ENCODE results near the gene H2BW2.
"Not testable (repeated sequence)": the region's sequence is repeated elsewhere in the genome, so short reads cannot be mapped to it uniquely, and the experiment has no call there.

Gene H2BW2

DNA sequence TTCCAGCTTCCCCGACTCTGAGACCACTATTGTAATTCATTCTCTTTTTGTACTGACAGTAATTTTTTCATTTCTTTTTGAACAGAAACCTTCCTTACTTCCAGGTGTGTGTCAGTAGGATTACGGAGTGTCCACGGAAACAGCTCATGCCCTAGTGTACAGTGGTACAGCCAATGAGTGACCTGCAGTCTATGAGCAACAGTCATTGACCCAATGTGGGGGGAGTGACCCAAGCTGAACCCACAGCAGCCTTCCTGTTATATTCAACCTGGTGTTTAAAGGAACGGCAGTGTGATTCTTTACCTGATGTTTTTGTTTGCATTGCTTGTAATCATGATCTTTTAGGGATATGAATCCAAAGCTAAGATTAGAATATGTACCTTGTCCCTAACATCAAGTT is 1.2 kb downstream of the H2BW2 start:
- TF ChIP-seq, protein P1, sequence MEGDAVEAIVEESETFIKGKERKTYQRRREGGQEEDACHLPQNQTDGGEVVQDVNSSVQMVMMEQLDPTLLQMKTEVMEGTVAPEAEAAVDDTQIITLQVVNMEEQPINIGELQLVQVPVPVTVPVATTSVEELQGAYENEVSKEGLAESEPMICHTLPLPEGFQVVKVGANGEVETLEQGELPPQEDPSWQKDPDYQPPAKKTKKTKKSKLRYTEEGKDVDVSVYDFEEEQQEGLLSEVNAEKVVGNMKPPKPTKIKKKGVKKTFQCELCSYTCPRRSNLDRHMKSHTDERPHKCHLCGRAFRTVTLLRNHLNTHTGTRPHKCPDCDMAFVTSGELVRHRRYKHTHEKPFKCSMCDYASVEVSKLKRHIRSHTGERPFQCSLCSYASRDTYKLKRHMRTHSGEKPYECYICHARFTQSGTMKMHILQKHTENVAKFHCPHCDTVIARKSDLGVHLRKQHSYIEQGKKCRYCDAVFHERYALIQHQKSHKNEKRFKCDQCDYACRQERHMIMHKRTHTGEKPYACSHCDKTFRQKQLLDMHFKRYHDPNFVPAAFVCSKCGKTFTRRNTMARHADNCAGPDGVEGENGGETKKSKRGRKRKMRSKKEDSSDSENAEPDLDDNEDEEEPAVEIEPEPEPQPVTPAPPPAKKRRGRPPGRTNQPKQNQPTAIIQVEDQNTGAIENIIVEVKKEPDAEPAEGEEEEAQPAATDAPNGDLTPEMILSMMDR (conservative IDR thresholded peaks at IDR 0.05; ENCODE audit: low read depth, low read length) = no peak
- H3K4me3 ChIP-seq (ENCODE audit: low read length) = no peak overlapping the region
- DNase-seq (ENCODE audit: low read depth) = no peak

DNA sequence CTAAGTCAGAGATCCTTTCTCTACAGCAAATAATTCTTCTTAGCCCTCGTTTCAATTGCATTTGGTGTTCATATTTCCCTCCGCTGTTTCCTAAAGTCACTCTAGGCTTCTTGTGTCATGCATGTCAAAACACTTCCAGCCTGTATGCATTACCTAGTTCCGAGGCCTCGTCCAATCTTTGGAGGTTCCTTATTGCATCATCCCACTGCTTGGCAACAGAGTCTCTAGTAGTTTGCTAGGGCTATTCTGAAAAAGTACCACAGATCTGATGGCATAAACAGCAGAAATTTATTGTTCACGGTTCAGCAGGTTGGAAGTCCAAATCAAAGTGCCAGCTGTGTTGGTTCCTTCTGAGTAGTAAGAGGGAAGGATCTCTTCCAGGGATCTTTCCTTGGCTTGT is 5.9 kb downstream of the H2BW2 start:
- no peak for DNase-seq (ENCODE audit: low read depth)
- TF ChIP-seq, protein P1 (conservative IDR thresholded peaks at IDR 0.05; ENCODE audit: low read depth, low read length) = no peak
- no peak overlapping the region for H3K4me3 ChIP-seq (ENCODE audit: low read length)

DNA sequence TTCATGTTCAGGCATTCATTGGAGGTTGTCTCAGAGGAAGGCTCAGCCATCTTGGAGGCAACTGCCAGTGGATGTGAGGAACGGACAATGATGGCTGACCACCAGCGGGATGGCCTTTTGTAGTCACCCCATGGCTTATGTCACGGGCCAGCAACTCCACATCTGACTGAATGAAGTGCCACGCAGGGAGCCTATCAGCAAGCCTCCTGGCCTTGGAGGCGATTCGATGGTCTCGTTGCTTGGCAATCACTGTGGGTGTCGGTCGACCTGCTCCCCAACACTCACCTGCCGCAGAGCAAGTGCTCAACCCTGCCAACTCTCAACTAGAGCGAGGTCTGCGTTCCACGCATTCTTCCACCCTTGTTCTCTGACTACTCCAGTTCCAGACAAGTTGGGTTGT is 7.4 kb downstream of the H2BW2 start:
- no peak for DNase-seq (ENCODE audit: low read depth)
- H3K4me3 ChIP-seq (ENCODE audit: low read length) = no peak overlapping the region
- TF ChIP-seq, protein P1 (conservative IDR thresholded peaks at IDR 0.05; ENCODE audit: low read depth, low read length) = no peak

DNA sequence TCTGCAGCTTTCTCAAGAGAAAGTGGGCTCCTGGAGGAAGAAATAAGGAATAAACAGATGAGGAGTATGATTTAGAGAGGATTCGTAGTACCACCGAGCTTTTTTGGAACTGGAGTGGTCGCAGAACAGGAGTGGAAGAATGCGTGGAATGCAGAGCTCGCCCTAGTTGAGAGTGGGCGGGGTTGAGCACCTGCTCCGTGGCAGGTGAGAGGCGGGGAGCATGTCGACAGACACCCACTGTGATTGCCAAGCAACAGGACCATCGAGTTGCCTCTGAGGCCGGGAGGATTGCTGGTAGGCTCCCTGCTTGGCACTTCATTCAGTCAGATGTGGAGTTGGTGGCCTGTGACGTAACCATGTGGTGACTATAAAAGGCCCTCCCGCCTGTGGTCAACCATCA is 15.2 kb downstream of the H2BW2 start:
- not testable (repeated sequence) for H3K4me3 ChIP-seq (ENCODE audit: low read length); DNase-seq (ENCODE audit: low read depth)

DNA sequence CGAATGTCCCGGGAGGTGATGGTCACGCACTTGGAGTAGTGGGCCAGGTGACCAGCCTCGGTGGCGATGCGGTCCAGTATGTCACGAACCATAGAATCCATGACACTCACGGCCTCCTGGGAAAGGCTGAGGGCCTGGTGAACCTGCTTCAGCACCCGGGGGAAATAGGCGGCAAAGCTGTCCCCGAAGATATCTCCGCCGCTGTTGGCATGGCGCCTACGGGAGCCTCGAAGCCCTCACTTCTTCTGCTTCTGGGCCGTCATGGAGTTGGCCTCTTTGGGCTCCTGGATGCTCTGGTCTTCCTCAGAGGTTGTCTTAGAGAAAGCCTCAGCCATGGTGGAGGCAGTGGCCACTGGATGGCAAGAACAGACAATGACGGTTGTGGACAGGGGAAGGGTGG is 22.9 kb downstream of the H2BW2 start:
- not testable (repeated sequence) for H3K4me3 ChIP-seq (ENCODE audit: low read length); DNase-seq (ENCODE audit: low read depth)

DNA sequence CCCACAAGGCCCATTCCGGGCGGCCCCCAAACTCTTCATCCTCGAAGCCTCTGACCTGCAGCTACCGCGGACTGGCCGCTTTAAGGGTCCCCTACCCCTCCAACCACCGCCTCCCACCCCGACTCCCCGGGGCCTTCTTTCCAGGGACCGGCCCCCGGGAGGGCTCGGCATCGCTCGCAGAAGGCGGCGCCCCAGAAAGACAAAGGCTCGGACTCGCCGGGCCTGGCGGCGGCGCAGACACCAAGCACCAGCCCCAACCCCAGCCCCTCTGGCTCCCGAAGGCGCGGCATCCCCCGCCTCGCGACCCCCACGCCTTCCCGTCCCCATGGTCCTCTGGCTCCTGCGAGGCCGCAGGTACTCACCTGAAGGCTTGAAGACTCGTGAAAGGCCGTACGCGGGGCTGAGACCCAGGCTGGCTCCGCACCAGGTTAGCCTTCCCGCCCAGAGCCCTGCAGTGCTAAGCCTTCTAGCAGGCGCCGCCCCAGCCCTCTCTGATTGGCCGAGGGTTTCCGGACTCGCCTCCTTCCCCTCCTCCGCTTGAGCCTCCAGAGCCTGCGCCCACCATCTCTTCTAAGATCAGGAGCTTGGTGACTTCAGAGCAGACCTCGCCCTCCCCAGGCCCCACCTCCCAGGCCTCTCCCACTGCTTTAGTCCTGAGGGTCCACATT is 36.2 kb downstream of the H2BW2 start, which contains the start of gene TMSB15C:
Gene TMSB15C (minus strand): TSS at position 459 of the 668 bp plus-strand sequence.
- DNase-seq (ENCODE audit: low read depth); H3K4me3 ChIP-seq (ENCODE audit: low read length): not testable (repeated sequence)

DNA sequence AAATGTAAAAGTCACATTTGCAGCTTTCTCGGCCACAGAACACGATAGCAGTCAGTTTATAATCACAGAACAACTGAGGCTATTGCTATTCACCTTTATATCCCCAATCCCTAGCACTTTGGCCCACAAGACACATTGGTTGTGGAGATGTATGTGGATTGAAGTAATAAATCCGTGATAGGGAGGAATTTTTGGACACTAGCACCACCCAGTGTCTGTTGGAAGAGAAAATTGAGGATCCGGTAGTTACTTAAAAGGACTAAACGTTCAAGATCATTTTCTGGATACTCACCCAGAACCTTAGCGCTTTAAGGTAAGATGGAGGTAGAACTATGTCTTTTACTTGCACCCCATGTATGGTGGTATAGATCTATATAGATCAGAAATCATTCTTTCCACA is 38.1 kb downstream of the H2BW2 start:
- H3K4me3 ChIP-seq (ENCODE audit: low read length); DNase-seq (ENCODE audit: low read depth): not testable (repeated sequence)

DNA sequence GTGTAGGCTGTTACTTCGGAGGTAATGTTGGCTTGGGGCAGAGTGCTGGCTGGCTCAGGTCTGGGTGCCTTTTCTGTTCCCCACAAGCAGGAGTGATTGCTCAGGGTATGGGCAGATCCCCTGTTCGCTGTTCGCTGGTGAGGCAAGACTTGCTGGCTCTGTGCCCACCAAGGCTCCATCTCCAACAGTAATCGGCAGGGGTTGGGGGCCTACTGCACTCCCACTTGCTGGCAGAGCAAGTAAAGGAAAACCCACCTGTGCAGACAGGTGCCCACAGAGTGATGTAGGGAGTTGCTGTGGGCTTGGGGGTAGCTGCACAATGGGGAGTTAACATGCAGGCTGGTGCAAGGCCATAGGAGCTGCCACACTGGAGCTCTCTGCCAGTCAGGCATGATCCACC is 44.3 kb downstream of the H2BW2 start:
- TF ChIP-seq, protein P1 (conservative IDR thresholded peaks at IDR 0.05; ENCODE audit: low read depth, low read length) = no peak
- H3K4me3 ChIP-seq (ENCODE audit: low read length) = no peak overlapping the region
- no peak for DNase-seq (ENCODE audit: low read depth)

DNA sequence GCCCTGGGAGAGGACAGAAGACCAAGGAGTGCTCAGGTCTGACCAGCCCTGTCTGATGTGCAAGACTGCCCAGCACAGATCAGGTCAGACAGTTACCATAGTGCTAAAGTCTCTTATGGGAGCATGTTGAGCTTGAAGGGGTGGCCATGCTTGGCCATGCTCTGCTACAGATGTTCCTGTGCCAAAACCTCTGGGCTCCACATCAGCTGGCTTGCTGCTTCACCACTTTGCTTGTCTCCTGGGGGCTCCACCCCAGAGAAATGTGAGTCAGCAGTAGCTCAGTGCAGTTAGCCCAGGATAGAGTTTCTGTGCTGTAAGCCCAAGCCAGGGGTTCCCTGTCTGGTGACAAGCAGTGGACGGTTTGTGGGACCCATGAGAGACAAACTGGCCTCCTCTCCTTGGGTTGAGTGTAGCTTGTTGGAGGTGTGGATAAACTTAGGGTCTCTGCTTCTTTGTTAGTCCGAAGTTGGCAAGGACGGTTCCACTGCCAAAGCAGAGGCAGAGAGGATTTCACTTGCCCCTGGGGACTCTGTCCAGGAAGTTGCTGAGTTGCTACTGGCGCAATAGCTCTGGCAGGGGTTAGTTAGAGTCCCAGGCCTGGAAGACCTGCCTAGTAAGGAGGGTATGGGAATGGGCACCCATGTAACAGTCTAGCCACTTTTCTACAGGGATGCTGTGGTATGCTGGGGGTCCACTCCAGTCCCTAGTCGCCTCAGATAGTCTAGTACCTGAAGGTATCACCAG is 45.0 kb downstream of the H2BW2 start:
- TF ChIP-seq, protein P1 (conservative IDR thresholded peaks at IDR 0.05; ENCODE audit: low read depth, low read length) = no peak
- DNase-seq (ENCODE audit: low read depth) = no peak
- no peak overlapping the region for H3K4me3 ChIP-seq (ENCODE audit: low read length)
